HG02588 (cell line): ENCODE results near the gene ATG9B.

ENCODE experiments used
- ATAC-seq: cut with Tn5 transposase; IDR thresholded peaks from one replicate; pipeline ENCODE4 v1.9.1; 2021; ENCODE audit warnings: mild to moderate bottlenecking, moderate library complexity; ENCODE audit not compliant: unreplicated experiment

ATG9B gene

GRCh38 chr7:150988230-150989226 lies 35.8 kb downstream of the ATG9B start:
- ATAC-seq: no peak

- ATAC-seq: no peak
These were observed 37.7 kb downstream of the ATG9B start for GRCh38 chr7:150986556-150986955.

GRCh38 chr7:150986099-150986512 lies 38.2 kb downstream of the ATG9B start:
- no peak for ATAC-seq

GRCh38 chr7:150983893-150984368 lies 40.4 kb downstream of the ATG9B start:
- no peak for ATAC-seq

- no peak for ATAC-seq
These were observed 41.9 kb downstream of the ATG9B start for GRCh38 chr7:150982351-150982750.

GRCh38 chr7:150981644-150982043 lies 42.6 kb downstream of the ATG9B start:
- no peak for ATAC-seq

GRCh38 chr7:150980663-150981062 lies 43.6 kb downstream of the ATG9B start:
- no peak for ATAC-seq

GRCh38 chr7:150979713-150980390 lies 44.4 kb downstream of the ATG9B start:
- no peak for ATAC-seq

GRCh38 chr7:150978126-150978789 lies 46.0 kb downstream of the ATG9B start, which contains the start of gene KCNH2:
Gene KCNH2, minus strand, starts transcription at chr7:150978321. Its CDS starts 408 bp downstream, at chr7:150977913.
- ATAC-seq: no peak

GRCh38 chr7:150977382-150978125 lies 46.7 kb downstream of the ATG9B start:
- no peak for ATAC-seq

GRCh38 chr7:150976529-150977381 lies 47.5 kb downstream of the ATG9B start:
- no peak for ATAC-seq

GRCh38 chr7:150975536-150976319 lies 48.6 kb downstream of the ATG9B start:
- ATAC-seq: no peak

GRCh38 chr7:150974468-150975391 lies 49.6 kb downstream of the ATG9B start:
- peak; percentile 55 for ATAC-seq

GRCh38 chr7:150973571-150974451 lies 50.5 kb downstream of the ATG9B start:
- ATAC-seq: no peak

GRCh38 chr7:150972741-150973140 lies 51.6 kb downstream of the ATG9B start:
- ATAC-seq: no peak

- no peak for ATAC-seq
These were observed 52.2 kb downstream of the ATG9B start for GRCh38 chr7:150972023-150972468.
